NCI-H82 treated with DMSO at 0.1 percent for 48 hours (cell line): ENCODE results near the gene PRSS36.

ENCODE experiments used
- DNase-seq: peaks from one replicate; lab custom pipeline; 2025; ENCODE audit not compliant: unreplicated experiment; lab: John Stamatoyannopoulos, UW

Gene PRSS36

DNA sequence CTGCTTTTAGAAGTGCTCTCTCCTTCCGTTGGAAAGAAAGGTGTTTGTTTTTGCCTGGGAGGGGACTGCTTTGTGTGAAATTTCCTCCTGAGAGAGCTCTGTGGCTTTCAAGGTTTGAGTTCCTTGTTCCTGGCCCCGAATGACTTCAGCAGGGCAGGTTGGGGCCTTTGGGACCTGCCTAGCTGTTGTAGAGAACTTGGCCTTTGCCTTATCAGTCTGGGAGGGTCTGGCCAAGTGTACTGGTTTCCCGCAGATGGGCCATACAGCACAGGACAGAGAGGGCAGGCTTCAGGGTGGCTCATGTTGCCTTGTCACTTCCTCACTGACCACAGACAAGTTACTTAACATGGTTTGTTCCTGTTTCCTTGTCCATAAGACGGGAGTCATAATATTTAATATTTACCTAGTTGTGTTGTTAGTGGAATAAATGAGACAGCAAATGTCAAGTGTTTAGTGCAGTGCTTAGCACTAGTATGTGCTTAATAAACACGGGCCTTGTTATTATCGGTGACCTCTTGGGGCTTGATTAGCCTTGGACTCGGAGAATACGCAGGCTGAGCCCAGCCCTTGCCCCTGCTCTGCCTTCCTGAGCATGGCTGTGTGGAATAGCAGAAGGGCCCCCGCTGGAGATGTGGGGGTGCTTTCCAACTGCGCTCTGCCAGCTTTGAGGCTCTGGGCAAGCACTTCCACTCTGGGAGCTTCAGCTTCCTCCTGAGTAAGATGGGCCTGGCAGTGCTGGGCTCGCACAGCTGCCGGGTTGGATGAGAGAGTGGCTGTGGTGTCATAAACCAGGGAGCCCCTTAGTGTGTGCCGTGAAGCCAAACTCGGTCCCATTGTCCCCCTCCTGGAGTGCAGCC is 20.9 kb downstream of the PRSS36 start:
- no peak for DNase-seq

DNA sequence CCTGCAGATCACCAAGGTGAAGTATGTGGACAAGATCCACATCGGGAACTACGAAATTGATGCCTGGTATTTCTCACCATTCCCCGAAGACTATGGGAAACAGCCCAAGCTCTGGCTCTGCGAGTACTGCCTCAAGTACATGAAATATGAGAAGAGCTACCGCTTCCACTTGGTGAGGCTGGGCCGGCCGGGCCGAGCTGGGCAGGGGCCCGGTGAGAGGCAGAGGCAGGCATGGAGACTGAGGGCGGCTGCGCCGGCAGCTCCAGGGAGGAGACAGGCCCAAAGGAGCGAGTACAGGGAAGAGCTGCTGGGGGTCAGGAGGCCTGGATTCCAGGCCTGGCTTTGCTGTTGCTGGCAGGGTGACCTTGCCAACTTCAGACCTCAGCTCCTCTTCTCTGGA is 22.7 kb downstream of the PRSS36 start:
- no peak for DNase-seq

DNA sequence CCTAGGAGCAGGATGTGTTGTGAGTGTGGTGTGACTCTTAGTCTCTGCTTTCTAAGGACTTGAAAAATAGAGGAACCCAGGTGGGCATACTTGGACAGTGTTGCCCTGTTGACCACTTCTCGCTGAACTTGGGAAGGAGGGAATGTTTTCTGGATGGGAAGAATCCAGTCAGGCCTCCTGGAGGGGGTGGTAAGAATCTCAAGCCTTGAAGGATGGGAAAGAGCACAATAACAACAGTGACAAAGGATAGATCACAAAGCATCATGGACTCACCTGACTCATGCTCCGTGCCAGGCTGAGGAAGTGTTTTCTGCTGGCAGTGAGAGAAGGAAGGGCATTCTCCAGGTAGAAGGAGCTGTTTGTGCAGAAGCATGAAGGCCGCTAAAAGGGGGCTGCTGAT is 24.0 kb downstream of the PRSS36 start:
- no peak for DNase-seq

DNA sequence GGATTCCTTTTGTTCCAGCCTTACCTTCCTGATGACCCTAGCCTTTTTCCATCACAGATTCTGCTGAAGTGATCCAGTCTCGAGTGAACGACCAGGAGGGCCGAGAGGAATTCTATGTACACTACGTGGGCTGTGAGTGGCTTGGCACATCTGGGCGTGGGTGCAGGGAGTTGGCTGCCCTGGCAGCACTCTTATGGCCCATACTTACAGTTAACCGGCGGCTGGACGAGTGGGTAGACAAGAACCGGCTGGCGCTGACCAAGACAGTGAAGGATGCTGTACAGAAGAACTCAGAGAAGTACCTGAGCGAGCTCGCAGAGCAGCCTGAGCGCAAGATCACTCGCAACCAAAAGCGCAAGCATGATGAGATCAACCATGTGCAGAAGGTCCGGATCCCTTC is 29.7 kb downstream of the PRSS36 start:
- DNase-seq = no peak

DNA sequence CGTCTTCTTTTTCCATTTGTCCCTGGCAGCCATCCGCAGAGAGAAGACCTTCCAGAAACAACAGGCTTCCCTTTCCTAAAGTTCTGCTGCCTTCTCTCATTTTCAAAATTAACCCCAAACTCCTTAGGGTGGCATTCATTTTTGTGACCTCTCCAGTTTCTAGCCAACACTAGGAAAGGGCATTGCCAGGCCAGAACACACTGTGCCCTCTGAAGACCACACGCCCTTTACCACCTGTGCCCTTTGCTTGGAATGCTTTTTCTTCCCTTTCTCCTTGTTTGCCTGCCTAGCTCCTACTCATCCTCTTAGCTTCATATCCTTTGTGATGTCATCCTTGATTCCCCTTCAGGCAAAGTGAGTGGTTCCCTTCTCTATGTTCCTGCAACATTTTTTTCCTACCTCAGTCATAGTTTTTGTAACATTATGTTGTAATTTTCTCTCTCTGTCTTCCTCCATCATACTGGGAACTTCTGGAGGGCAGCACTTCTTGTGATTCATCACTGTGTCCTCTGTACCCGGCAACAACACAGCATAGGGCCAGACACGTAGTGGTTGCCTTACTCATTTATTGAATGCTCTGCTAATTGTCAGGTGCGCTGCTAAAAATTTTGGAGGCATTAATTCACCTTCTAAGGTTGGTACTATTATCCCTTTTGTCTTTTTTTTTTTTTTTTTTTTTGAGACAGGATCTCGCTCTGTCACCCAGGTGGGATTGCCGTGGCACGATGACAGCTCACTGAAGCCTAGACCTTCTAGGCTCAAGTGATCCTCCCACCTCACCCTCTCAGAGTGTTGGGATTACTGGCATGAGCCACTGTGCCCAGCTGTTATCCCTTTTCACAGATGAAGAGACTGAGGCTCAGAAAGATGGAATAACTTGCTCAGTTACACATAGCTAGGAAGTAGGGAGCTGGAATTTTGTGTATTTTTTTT is 31.4 kb downstream of the PRSS36 start:
- DNase-seq = no peak

DNA sequence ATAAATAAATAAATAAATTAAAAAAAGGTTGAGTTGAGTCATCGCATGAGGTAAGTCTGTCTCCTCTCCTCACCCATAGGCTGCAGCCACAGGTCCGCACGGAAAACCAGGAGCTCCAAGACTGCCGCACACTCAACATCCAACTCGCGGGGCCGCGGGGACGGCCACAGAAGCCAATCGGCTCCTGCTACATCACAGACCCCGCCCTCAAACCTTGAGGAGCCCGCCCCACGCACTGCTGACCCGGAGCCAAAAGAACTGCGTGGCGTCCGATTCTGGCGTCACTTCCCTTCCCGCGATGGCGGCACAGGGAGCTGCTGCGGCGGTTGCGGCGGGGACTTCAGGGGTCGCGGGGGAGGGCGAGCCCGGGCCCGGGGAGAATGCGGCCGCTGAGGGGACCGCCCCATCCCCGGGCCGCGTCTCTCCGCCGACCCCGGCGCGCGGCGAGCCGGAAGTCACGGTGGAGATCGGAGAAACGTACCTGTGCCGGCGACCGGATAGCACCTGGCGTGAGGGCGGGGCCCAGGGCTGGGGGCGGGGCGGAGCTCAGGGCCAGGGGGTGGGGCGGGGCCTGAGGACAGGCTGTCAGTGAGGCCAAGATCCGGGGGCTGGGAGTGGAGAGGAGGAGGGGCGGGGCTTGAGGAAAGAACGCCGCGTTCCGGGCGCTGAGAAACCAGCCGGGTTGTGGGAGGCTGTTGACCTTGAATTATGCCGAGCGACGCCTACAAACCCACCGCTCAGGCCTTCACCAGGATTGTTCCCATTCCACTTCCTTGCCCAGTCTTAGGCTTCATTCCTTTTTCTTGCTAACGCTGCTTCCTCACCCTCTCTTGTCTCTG is 32.3 kb downstream of the PRSS36 start, which contains the start of gene KAT8:
Gene KAT8 (plus strand): TSS at position 281 of the 839 bp plus-strand sequence. CDS start 18 bp downstream, at position 299.
- peak; percentile 92 for DNase-seq

DNA sequence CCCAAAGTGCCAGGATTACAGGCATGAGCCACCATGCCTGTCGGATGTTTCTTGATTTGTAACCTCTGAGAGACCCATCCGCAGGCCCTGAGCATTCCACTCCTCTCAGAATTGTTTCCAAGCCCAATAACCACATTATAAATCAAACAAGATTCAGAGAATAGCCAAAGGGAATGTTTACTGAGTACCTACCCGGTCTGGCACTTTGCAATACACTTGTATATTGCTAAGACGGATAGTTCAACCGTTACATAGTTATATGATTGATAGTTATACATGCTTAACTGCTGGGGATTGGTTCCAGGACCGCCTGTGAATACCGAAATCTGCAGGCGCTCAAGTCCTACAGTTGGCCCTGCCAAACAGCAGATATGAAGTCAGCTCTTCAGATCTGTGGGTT is 35.4 kb downstream of the PRSS36 start:
- no peak for DNase-seq

DNA sequence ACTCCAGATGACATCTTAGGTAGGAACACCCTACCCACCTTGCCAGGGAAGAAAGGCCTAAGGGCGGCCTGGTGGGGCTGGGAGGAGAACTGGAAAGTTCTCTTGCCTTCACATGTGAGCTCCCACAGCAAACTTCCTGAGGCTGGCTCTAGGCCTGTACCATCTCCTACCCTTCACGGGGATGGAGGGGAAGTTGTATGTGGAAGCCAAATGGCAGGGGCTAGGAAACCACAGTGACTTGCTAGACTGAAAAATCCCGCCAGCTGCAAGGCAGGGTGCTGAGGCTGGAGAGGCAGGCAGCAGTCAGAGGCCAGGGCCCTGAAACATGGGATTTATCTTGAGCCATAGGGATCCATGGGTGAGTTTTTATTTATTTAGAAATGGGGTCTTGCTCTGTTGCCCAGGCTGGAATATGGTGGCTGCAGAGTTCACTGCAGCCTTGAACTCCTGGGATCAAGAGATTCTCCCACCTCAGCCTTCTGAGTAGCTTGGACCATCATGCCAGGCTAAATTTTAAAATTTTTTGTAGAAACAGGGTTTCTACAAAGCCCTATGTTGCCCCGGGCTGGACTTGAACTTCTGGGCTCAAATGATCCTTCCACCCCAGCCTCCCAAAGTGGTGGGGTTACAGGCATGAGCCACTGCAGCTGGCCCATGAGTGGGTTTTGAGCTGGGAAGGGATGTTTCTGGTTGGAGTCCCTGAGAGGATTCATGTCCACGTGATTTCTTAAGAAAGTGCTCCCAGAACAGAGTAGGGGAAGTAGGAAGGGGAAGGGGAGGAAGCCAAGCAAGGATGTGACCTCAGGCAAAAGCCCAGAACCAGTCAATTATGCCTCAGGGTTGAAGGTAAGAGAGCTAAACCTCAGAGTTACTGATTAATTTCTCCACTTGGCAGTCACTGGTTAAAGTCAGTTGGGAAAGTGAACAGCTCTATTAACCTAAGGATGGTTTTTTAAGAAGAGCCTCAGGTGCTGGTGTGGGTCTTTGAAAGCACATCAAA is 36.4 kb downstream of the PRSS36 start:
- DNase-seq = no peak

DNA sequence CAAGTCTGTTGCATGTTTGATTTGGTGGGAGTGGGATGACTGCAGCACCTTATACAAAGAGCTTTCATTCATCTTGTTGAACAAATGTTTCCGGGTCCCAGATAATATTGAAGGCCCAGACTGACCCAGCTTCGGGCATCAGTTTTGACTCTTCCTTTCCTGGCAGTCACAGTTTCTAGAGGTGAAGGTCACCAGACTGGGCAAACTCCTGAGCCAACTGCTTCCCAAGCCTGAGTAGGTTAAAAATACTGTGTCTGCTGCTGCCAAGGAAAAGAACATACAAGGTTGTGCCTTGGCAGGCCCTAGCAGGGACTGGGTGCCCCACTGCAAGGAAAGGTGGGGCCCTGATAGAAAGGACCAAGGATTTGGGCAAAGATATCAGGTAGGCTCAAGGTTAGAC is 37.2 kb downstream of the PRSS36 start:
- no peak for DNase-seq

DNA sequence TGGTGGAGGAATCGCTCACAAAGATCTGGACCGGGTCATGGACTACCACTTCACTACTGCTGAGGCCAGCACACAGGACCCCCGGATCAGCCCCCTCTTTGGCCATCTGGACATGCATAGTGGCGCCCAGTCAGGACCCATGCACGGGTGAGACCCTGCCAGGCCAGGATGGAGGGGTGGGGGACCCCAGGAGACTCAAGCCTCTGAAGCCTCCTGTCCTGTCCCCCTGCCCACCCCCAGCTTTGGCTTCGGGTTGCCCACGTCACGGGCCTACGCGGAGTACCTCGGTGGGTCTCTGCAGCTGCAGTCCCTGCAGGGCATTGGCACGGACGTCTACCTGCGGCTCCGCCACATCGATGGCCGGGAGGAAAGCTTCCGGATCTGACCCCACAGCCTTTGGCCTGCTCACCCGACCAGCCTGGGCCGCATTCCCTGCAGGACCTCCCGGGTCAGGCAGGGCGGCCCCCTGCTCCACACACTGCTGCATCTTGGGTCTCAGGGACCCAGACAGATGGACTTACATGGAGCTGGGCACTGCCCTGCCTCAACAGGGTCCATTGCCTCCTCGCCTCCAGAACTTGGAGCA is 37.9 kb downstream of the PRSS36 start:
- no peak for DNase-seq

DNA sequence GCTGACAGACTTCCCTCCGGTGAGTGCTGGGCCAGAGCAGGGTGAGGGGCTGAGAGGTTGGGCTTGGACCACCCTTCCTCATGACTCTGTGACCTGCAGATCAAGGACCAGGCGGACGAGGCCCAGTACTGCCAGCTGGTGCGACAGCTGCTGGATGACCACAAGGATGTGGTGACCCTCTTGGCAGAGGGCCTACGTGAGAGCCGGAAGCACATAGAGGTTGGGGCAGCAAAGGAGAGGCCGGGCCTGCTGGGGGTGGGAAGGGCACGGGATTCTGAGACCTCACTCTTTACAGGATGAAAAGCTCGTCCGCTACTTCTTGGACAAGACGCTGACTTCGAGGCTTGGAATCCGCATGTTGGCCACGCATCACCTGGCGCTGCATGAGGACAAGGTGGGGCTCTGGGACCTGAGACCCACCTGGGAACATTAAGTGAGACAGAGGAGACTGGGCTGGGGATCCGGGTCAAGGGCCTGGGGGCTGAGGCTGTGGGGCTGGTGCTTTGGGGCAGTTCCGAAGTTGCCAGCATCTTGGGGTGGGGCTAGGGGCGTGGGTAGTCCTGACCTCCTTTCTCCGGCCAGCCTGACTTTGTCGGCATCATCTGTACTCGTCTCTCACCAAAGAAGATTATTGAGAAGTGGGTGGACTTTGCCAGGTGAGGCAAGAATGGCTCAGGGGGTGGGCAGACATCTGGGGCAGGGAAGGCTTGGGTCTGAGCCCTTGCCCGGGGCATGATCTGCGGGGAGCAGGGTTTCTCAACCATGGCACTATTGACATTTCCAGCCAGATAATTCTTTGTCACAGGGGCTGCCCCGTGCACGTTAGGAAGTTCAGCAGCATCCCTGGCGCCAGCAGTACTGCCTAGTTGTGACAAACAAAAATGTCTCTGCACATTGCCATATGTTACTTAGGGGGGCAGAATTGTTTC is 39.5 kb downstream of the PRSS36 start:
- no peak for DNase-seq

DNA sequence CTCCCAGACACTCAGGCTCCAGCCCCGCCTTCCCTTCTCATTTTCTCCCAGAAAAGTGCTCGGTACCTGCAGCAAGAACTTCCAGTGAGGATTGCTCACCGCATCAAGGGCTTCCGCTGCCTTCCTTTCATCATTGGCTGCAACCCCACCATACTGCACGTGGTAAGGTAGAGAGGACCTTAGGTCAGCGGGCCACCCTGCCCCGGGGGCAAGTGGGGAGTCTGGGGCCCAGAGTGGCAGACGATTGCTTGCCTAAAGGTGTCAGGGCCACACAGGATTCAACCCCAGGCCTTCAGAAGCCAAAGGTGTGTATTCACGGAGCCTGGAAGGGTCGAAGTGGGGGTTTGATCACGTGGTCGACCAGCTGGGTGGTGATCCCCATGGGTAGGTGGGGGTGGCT is 40.2 kb downstream of the PRSS36 start:
- DNase-seq = no peak

DNA sequence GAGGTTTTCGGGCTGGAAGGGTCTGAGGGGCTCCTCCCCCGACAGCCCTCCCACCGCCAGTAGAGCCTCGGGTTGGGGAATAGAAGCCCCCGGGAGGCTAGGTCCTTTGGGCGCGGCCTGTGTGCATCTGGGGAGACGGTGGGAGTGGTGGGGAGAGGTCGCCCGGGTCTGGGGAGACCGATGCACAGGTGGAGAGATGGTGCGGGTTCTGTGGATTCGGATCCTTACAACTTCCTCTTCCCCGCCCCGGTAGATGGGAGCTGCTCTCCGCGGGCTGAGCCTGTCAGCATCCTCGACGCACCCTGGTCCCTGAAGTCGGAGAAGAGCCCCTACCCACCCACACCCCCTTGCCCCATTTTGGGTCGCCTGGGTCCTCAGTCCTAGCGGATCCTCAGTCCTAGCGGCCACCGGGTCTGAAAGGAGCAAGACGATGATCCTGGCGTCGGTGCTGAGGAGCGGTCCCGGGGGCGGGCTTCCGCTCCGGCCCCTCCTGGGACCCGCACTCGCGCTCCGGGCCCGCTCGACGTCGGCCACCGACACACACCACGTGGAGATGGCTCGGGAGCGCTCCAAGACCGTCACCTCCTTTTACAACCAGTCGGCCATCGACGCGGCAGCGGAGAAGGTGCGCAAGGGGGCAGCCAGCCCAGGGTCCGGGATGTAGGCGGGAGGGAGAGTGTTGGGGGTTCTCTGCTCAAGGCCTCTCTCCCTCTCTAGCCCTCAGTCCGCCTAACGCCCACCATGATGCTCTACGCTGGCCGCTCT is 40.9 kb downstream of the PRSS36 start:
- DNase-seq = no peak

DNA sequence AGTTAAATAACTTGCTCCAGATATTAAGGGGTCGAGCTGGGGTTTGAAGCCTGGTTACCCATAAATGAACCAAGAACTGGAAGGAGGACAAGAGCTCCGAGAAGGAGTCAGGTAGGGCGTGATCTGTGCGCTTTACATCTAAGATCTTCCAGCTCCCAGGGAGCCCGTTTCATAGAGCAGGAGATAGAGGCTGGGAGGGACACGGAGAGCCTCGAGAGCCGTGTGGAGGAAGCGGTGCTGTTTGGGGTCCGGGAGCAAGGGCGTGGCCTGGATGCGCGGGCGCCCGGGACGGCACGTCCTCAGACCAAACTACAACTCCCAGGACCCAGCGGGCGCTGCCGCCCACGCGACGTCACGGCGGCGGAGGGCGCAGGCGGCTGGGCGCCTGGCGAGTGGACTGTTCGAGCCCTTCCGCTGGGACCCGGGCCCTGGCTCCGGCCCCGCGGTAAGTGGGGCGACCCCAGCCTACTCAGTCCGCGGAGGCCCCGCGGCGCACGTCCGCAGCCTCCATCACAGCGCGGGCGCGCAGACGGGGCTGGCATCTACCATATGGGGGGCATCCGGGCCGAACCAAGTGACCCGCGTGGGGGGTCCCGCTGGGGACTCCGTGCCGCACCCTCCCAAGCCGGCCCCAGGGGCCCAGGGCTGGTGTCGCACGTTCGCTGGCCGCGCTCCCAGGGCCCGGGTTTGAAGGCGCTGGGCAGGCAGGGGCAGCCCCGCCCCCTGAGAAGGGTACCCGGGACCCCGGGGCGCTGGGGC is 41.7 kb downstream of the PRSS36 start, which contains the start of gene BCKDK:
Gene BCKDK (plus strand): TSS at position 352 of the 759 bp plus-strand sequence. CDS start 838 bp downstream, outside the sequence.
- peak; percentile 52 for DNase-seq

DNA sequence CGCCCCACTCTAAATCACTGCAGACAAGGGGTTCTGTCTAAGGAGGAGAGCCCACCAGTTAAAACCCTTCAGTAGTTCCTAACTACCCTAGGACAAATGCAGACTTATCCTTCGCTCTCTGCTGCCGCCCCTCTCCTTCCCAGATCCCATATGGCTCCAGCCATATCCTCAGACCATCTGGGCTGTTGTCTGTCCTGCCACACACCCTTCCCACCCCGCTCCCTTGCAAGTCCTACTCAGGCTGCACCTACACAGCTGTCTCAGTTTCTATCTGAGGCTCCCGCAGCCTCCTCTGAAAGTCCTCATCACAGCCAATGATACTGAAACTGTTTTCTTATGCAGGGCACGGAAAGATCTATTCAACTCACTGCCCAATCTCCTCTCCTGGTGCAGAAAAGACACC is 42.4 kb downstream of the PRSS36 start:
- peak; percentile 80 for DNase-seq
